Skeletal muscle cell (primary cell): ENCODE results near the gene ELMO1.

Source experiments
- DNase-seq: peaks from one replicate; pipeline ENCODE4 v3.0.0-alpha.2; 2010; ENCODE audit warnings: low read depth
- H3K4me3 ChIP-seq: 2 replicates; pipeline ENCODE4 v1.5.1; 2011; ENCODE audit warnings: low read depth, mild to moderate bottlenecking, control low read depth, low read length, moderate library complexity

Gene ELMO1

GRCh38 chr7:37289367-37289766 lies 159.3 kb downstream of the ELMO1 start:
- no peak overlapping the region for H3K4me3 ChIP-seq
- no peak for DNase-seq

DNA sequence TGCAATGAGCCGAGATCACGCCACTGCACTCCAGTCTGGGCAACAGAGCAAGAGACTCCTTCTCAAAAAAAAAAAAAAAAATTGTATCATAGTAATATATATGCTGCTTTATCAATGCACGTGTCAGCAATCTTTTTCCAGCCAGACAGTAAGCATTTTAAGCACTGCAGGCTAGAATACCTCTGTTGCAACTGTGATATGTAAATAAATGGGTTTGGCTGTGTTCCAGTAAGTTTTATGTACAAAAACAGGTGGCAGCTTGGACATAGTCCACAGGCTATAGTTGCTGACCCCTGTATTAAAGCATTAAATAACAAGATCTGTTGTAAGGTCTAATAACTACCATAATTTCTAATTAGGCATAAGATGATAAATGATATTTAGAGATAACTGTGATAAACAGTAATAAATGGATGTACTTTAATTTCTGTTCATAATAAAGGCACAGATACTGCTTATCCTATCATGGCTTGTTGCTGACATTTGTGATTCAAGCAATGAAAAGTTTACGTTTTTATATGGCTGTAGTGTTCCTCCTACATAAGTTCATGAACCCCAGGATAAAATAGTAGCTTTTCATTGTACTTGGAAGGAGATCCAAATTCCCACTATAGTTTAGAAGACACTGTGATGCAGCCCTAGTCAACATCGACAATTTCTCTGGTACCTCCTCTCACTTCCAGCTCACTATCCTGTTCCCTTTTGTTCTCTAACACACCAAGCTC lies 161.4 kb downstream of the ELMO1 start:
- no peak for DNase-seq
- H3K4me3 ChIP-seq, result no peak overlapping the region

GRCh38 chr7:37286454-37286832 lies 162.2 kb downstream of the ELMO1 start:
- DNase-seq, result no peak

GRCh38 chr7:37285706-37286453 lies 162.8 kb downstream of the ELMO1 start:
- no peak overlapping the region for H3K4me3 ChIP-seq
- DNase-seq, result no peak

More at GRCh38 chr7:37286454-37286832, 162.2 kb downstream of the ELMO1 start:
- no peak overlapping the region for H3K4me3 ChIP-seq

- DNase-seq, result no peak
- no peak overlapping the region for H3K4me3 ChIP-seq
These were observed 163.8 kb downstream of the ELMO1 start for GRCh38 chr7:37284805-37285231.

- H3K4me3 ChIP-seq, result no peak overlapping the region
- DNase-seq, result no peak
These were observed 164.4 kb downstream of the ELMO1 start for GRCh38 chr7:37284285-37284684.

DNA sequence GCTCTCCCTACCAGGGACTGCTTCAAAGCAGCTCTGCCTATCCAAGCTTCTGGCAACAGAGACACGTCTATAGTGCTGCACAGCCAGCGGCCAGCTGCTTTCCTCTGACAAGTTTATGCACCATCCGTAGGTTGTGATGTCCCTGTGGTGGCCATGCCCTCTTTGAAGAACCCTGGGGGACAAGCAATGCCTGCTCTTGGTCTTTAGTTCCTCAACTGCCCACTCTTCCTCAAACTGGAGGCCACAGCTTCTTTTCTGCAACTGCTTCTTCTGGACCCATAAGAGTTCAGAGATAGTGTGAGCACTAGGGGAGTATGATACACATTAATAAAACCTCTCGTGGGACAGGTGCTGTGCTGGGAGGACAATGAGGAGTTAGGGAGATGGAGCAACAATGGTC lies 164.9 kb downstream of the ELMO1 start:
- H3K4me3 ChIP-seq, result no peak overlapping the region
- no peak for DNase-seq

DNA sequence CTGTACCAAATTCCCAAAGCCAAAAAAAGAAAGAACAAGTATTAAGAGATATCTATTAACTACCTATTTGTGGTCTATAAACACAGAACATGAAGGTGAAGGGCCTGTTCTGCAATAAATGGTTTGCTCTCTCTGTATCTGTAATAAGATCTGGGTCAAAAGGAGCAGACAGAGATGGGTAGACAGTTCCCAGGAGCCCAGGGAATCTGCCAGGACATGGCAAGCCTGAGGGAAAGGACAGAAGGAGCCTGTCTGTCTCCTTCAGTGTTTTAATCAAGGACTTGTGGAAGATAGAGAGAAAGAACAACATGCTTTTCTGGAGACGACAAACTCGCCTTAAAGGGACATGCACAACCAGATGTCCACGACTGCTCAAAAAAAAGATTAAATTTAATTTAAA lies 165.7 kb downstream of the ELMO1 start:
- no peak for DNase-seq
- no peak overlapping the region for H3K4me3 ChIP-seq

GRCh38 chr7:37282093-37282444 lies 166.6 kb downstream of the ELMO1 start:
- DNase-seq, result no peak
- no peak overlapping the region for H3K4me3 ChIP-seq

- DNase-seq, result no peak
- no peak overlapping the region for H3K4me3 ChIP-seq
These were observed 167.1 kb downstream of the ELMO1 start for GRCh38 chr7:37281368-37282092.

DNA sequence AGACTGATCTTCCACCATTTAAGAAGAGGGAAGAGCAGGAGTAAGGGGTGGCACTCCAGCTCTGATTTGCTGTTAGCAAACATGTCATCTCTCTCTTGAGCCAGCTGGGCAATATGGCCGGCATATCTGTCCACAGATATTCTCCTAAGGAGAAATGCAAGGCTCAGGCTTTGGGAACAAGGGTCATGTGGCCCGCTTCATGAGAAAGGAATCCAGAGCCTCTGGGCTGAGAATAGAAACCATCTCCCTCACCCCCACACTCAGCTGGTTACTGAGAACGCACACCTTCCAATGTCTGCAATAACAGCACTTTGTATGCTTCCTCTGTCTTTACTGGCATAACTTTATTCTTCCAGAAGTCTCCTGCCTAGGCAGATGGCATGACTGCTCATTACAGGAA lies 171.2 kb downstream of the ELMO1 start:
- H3K4me3 ChIP-seq, result no peak overlapping the region
- no peak for DNase-seq

- H3K4me3 ChIP-seq, result no peak overlapping the region
- DNase-seq, result no peak
These were observed 173.5 kb downstream of the ELMO1 start for GRCh38 chr7:37275078-37275710.

- no peak for DNase-seq
- H3K4me3 ChIP-seq, result no peak overlapping the region
These were observed 174.8 kb downstream of the ELMO1 start for GRCh38 chr7:37273891-37274290.

GRCh38 chr7:37269711-37270508 lies 178.8 kb downstream of the ELMO1 start:
- no peak overlapping the region for H3K4me3 ChIP-seq
- no peak for DNase-seq

DNA sequence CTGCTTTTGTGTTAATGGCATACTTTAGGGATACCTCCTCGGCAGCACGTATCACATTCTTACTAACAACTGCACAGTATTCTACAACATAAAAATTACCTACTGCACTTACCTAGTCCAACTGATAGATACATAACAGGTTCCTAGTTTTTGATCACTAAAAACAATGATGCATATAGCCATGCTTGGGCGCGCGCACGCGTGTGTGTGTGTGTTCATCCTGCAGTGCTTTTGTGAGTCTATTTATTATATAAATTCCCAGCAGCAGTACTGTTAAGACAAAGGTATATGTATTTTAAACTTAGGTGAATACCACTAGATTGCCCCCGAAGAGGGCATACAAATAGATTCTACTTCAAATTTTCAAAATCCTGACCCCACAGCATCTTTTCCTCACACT lies 181.4 kb downstream of the ELMO1 start:
- H3K4me3 ChIP-seq, result no peak overlapping the region

DNA sequence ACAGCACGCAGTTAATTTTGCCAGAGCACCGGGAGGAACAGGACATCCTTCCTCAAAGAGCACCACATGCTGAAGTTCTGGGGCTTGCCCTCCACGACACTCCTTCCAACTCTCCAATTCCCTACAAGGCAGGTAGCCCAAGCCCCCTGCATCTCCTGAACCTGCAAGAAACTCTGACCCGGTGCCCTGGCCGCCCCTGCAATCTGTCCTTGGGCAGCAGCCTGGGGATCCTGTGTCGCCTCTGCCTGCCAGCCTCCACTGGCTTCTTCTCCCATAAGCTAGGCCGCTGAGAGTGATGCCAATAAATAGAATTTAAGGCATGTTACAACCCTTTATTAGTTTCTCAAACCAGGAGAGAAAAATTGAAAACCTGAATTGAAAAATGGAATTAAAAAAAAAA lies 182.8 kb downstream of the ELMO1 start:
- DNase-seq, result no peak
- no peak overlapping the region for H3K4me3 ChIP-seq

More for the DNA sequence above, 181.4 kb downstream of the ELMO1 start:
- DNase-seq, result no peak

GRCh38 chr7:37265006-37265405 lies 183.7 kb downstream of the ELMO1 start:
- DNase-seq, result no peak
- H3K4me3 ChIP-seq, result no peak overlapping the region

DNA sequence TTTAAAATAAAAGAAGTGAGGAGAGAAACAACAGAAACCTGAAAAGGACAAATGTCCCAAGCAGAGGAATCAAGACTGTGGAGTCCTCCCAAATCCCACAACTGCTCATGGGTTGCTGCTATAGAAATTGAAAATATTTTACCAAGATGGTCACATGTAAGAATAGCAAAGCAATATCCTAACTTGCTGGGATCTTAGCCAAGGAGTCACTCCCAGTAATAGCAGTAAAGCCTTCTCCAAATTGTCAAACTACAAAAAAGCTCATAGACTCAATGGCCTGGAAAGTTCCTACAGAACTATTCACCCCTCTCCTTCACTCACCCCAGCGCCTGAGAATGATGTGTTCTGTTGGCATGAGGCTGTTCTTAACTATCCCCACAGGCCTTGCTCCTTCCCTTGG lies 186.5 kb downstream of the ELMO1 start:
- DNase-seq, result no peak

GRCh38 chr7:37259319-37259821 lies 189.3 kb downstream of the ELMO1 start:
- no peak for DNase-seq
- H3K4me3 ChIP-seq, result no peak overlapping the region

More for the DNA sequence above, 186.5 kb downstream of the ELMO1 start:
- no peak overlapping the region for H3K4me3 ChIP-seq
